Cardiac muscle cell (in vitro differentiated cells and primary cell): ENCODE results near the gene WNT7B. TPM values are rescaled to one million over a fixed set of nuclear protein-coding genes. Genes with fewer than 3 reads are reported as not detected.

ENCODE experiments used
- DNase-seq, 2 donors: peaks; one replicate each; pipeline versions ENCODE4 v3.0.0 to v3.0.0-alpha.2; 2010 to 2017; ENCODE audit warnings: low read depth in 1 of 2, low spot score in 1 of 2
- H3K27ac ChIP-seq: fragments of 200-600 bp; sonication (generic); 2 replicates; pipeline ENCODE4 v1.5.1; 2016
- H3K27me3 ChIP-seq: fragments of 200-600 bp; sonication (generic); 2 replicates; pipeline ENCODE4 v1.6.0; 2016; ENCODE audit warnings: control low read depth
- H3K36me3 ChIP-seq: fragments of 200-600 bp; sonication (generic); 2 replicates; pipeline ENCODE4 v1.5.1; 2016; ENCODE audit warnings: control low read depth
- H3K4me1 ChIP-seq: fragments of 200-600 bp; sonication (generic); 2 replicates; pipeline ENCODE4 v1.8.1; 2017; ENCODE audit warnings: low read depth, mild to moderate bottlenecking, mixed run types
- H3K4me3 ChIP-seq: fragments of 200-600 bp; sonication (generic); 2 replicates; pipeline ENCODE4 v1.5.1; 2016; ENCODE audit warnings: mild to moderate bottlenecking
- H3K9me3 ChIP-seq: fragments of 200-600 bp; sonication (generic); 2 replicates; pipeline ENCODE4 v1.5.1; 2017; ENCODE audit warnings: low read depth, mild to moderate bottlenecking, control low read depth
- polyA plus RNA-seq: library from polyadenylated mRNA; unstranded; fragments of >200 nt; fragmentation: Nextera tagmentation; extraction: Ambion mirVana; gene quantifications from 2 replicates; pipeline ENCODE4 v1.2.1, GENCODE V29; 2016
- total RNA-seq: library from RNA; depleted of rRNA; stranded (reverse); fragments of >200 nt; gene quantifications from 2 replicates; pipeline ENCODE4 v1.2.3, GENCODE V29; 2016
- TF ChIP-seq, protein P1 (sequence below): IDR thresholded peaks from 2 replicates; pipeline ENCODE4 v1.5.1; 2012; ENCODE audit warnings: low read depth, mild to moderate bottlenecking, low read length

The WNT7B gene
- total and polyA plus RNA-seq, 2 experiments from 2014 or later: not detected

GRCh38 chr22:45880716-45881523, 96.0 kb downstream of the WNT7B start:
- H3K36me3 ChIP-seq: no peaks in the 10 kb centered on the region
- TF ChIP-seq, protein P1, sequence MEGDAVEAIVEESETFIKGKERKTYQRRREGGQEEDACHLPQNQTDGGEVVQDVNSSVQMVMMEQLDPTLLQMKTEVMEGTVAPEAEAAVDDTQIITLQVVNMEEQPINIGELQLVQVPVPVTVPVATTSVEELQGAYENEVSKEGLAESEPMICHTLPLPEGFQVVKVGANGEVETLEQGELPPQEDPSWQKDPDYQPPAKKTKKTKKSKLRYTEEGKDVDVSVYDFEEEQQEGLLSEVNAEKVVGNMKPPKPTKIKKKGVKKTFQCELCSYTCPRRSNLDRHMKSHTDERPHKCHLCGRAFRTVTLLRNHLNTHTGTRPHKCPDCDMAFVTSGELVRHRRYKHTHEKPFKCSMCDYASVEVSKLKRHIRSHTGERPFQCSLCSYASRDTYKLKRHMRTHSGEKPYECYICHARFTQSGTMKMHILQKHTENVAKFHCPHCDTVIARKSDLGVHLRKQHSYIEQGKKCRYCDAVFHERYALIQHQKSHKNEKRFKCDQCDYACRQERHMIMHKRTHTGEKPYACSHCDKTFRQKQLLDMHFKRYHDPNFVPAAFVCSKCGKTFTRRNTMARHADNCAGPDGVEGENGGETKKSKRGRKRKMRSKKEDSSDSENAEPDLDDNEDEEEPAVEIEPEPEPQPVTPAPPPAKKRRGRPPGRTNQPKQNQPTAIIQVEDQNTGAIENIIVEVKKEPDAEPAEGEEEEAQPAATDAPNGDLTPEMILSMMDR: no peak
- H3K4me3 ChIP-seq: no peak overlapping the region
- no peaks in the 10 kb centered on the region for H3K9me3 ChIP-seq
- peak in 1 of 2 donors; percentile 22 for DNase-seq
- no peak overlapping the region for H3K27ac ChIP-seq
- peaks cover 3% of the 10 kb centered on the region for H3K4me1 ChIP-seq
- H3K27me3 ChIP-seq: peaks cover 72% of the 10 kb centered on the region

DNA sequence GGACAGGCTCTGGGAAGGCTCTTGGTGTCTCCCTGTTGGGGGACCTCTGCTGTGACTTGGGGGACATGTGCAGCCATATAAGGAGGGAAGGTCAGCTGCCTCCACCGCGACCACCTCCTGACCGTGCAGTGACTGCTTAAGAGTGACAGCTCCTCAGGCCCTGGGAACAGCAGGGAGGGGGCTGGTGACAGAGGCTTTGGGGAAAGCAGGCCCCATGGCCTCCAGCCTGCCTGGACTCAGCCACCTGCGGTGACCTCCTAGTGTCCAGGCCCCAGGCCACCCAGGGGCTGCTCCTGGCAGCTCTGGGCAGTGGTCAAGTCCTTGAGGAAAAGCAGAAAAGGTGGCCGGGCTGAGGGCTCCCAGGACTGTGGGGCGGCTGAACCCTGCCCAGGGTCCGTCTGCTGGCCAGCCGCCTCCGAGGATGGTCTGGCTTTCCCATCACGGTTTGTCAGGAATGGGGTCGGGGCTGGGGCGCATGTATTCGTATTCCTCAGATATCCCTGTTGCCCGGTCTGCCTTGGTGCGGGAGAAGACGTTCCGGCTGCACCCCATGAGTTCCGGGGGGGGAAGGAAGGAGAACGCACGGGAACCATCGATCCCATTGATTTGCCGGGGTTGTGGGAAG, 96.8 kb downstream of the WNT7B start:
- Histone ChIP-seq H3K36me3 (no peaks in the 10 kb centered on the region), H3K9me3 (no peaks in the 10 kb centered on the region), H3K27me3 (peaks cover 73% of the 10 kb centered on the region), H3K4me3 (no peak overlapping the region), H3K4me1 (peaks cover 3% of the 10 kb centered on the region), H3K27ac (no peak overlapping the region)
- no peak for DNase-seq
- TF ChIP-seq, protein P1: no peak

DNA sequence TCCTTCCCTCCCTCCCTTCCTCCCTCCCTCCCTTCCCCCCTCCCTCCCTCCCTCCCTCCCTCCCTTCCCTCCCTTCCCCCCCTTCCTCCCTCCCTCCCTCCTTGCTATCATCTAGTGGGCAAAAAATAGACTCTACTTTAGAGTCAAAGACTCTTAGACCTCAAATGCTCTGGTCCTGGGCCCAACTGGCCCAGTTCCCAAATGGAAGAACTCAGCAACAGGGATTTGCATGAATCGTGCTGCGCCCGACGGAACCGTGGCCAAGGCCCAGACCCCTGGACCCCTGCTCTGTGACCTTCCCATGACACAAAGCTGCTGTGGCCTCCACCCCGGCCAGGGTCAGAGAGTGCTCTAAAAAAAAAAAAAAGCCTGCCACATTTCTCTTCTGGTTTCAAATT, 97.4 kb downstream of the WNT7B start:
- no peak overlapping the region for H3K4me3 ChIP-seq
- H3K9me3 ChIP-seq: no peaks in the 10 kb centered on the region
- no peak for DNase-seq
- H3K36me3 ChIP-seq: no peaks in the 10 kb centered on the region
- TF ChIP-seq, protein P1: no peak
- peaks cover 77% of the 10 kb centered on the region for H3K27me3 ChIP-seq
- H3K27ac ChIP-seq: no peak overlapping the region
- peaks cover 3% of the 10 kb centered on the region for H3K4me1 ChIP-seq

DNA sequence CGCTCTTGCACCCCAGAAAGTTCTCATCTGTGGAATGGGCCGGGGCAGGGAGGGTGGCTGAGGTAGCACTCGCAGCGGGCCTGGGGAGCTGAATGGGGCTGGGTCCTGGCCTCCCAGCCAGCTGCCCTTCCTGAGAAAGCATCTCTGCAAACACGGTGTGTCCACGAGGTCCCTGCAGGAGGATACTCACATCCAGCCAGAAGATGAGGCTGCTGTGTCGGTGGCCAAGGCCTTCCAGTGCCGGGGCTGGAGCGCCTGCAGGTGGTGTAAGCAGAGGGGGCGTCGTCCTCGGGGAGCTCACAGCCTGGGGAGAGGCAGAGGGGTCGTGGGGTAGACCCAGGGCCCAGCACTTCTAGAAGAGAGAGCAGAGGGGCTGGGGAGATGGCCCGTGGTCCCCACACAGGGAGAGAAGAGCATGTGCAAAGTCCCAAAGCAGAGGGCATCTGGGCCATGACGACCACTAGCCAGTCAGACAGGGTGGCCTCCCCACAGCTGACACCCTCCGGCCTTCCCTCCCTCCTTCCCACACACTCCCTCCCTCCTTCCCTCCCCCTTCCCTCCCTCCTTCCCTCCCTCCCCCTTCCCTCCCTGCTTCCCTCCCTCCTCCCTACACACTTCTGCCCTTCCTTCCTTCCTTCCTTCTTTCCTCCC, 97.9 kb downstream of the WNT7B start:
- no peak for DNase-seq
- Histone ChIP-seq H3K27me3 (peaks cover 82% of the 10 kb centered on the region), H3K27ac (no peak overlapping the region), H3K4me3 (no peak overlapping the region), H3K4me1 (peaks cover 3% of the 10 kb centered on the region), H3K36me3 (no peaks in the 10 kb centered on the region), H3K9me3 (no peaks in the 10 kb centered on the region)
- TF ChIP-seq, protein P1: no peak

- no peak overlapping the region for H3K4me3 ChIP-seq
- peaks cover 85% of the 10 kb centered on the region for H3K27me3 ChIP-seq
- no peaks in the 10 kb centered on the region for H3K36me3 ChIP-seq
- H3K9me3 ChIP-seq: no peaks in the 10 kb centered on the region
- H3K4me1 ChIP-seq: peaks cover 3% of the 10 kb centered on the region
- peak in 1 of 2 donors; percentile 34 for DNase-seq
- TF ChIP-seq, protein P1: no peak
- no peak overlapping the region for H3K27ac ChIP-seq
Measured at GRCh38 chr22:45878051-45878781, 98.7 kb downstream of the WNT7B start.
